HTR-8/SVneo (cell line): ENCODE results near the gene TRIM13.
"Not testable (repeated sequence)": the region's sequence is repeated elsewhere in the genome, so short reads cannot be mapped to it uniquely, and the experiment has no call there.

Experiments used
- DNase-seq: peaks from one replicate; pipeline ENCODE4 v3.0.0; 2011; ENCODE audit warnings: low spot score, mixed read lengths; ENCODE audit not compliant: insufficient read length
- FAIRE-seq: peaks from 2 replicates; lab custom pipeline; 2011; peaks lifted over from hg19 to GRCh38; lab: Jason Lieb, UNC

The TRIM13 gene

DNA sequence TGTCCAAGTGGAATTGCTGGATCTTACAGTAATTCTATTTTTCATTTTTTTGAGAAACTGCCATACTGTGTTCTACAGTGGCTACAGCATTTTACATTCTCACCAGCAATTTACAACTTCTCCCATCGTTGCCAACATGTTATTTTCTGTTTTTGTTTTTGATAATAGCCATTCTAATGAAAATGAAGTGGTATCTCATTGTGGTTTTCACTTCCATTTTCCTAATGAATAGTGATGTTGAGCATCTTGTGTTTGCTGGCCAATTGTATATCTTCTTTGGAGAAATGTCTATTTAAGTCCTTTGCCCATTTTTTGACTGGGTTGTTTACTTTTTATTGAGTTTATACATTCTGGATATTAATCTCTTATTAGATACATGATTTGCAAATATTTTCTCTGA is 57.0 kb downstream of the TRIM13 start:
- DNase-seq: no peak

GRCh38 chr13:50055454-50055853 is 58.6 kb downstream of the TRIM13 start:
- DNase-seq (no peak), FAIRE-seq (no peak)

More for the DNA sequence above, 57.0 kb downstream of the TRIM13 start:
- no peak for FAIRE-seq

DNA sequence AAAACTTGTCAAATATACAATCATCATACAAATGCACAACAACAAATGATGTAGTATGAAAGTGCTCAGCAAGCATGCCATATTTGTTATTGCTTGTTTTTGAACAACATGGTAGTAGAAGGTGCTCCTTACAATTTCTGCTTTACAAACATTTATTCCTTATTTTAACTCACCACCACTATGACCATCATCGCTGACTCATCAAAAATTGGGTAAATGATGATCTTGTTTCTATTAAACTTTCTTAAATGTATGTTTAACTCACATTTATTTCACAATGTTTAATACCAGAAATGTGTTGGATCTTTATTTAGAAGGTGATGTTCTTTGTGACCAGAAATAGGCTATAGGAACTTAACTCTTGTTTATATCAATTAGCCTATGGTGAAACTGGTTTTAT is 63.9 kb downstream of the TRIM13 start:
- DNase-seq (no peak), FAIRE-seq (no peak)

DNA sequence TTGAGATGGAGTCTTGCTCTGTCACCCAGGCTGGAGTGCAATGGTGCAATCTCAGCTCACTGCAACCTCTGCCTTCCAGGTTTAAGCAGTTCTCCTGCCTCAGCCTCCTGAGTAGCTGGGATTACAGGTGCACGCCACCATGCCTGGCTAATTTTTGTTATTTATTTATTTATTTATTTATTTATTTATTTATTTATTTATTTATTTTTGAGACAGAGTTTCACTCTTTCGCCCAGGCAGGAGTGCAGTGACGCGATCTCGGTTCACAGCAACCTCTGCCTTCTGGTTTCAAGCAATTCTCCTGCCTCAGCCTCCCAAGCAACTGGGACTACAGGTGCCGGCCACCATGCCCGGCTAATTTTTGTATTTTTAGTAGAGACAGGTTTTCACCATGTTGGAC is 65.5 kb downstream of the TRIM13 start:
- not testable (repeated sequence) for DNase-seq, FAIRE-seq

DNA sequence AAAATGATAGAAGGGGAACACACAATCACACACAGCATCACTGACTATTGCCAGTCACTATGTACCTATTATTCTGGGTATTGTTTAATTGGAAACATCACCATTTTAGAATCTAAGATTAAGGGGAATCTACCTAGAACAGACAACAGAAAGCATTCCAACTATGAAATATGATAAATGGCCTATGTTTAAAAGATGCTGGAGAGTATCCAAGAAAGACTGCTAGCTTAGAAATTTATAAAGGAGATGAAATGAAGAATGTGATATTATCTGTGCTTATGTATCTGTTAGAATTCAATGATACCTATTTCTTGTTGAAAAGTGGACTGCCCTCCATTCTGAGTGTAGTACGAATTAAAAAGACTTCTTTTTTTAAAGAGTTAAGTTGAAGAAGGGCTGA is 68.9 kb downstream of the TRIM13 start:
- DNase-seq (no peak), FAIRE-seq (no peak)
